DOHH2 (cell line): ENCODE results near the gene GABRB1.

Experiments used
- CTCF ChIP-seq: fragments of 200-600 bp; sonication (generic); IDR thresholded peaks from one replicate; pipeline ENCODE4 v1.5.1; 2014; ENCODE audit warnings: antibody characterized with exemption, mild to moderate bottlenecking, low read depth, low read length; ENCODE audit not compliant: poor library complexity, severe bottlenecking
- EZH2phosphoT487 ChIP-seq: fragments of 200-600 bp; sonication (generic); IDR thresholded peaks from 2 replicates; pipeline ENCODE4 v1.6.1; 2017; ENCODE audit warnings: borderline replicate concordance, mild to moderate bottlenecking, antibody characterized with exemption, low read length, moderate library complexity, mixed read lengths

GRCh38 chr4:47065051-47065481 lies 33.7 kb downstream of the GABRB1 start:
- TF ChIP-seq CTCF (no peak), EZH2phosphoT487 (no peak)
